Keratinocyte (primary cell): ENCODE results near the gene YAE1.

Source experiments
- CTCF ChIP-seq, 3 experiments: IDR thresholded peaks in 1 of 3; conservative IDR thresholded peaks in 1 of 3; optimal IDR thresholded peaks in 1 of 3; 2 replicates in 2 of 3; 3 replicates in 1 of 3; pipeline versions ENCODE3 to v1.5.1; 2011; ENCODE audit warnings: low read length in 3 of 3, mild to moderate bottlenecking in 3 of 3, moderate library complexity in 2 of 3, control low read depth in 1 of 3, inconsistent platforms in 1 of 3; ENCODE audit not compliant: insufficient read depth in 2 of 3; ENCODE audit errors: extremely low read depth in 1 of 3
- EZH2 ChIP-seq: IDR thresholded peaks from one replicate; pipeline ENCODE4 v1.6.1; 2012; ENCODE audit warnings: inconsistent platforms, mild to moderate bottlenecking, low read length, moderate library complexity

- TF ChIP-seq CTCF (optimal IDR thresholded peaks at IDR 0.05 in 1 of 3, IDR thresholded peaks at IDR 0.05 in 1 of 3, conservative IDR thresholded peaks at IDR 0.05 in 1 of 3; ENCODE audit: extremely low read depth in 1 of 3, insufficient read depth in 2 of 3, low read length in 3 of 3): no peak
- no peak for TF ChIP-seq EZH2
Observed at GRCh38 chr7:39617005-39617404, 50.8 kb downstream of the YAE1 start.
